ENCODE data around the gene SLC30A7.
"Not testable (repeated sequence)": the region's sequence is repeated elsewhere in the genome, so short reads cannot be mapped to it uniquely, and the experiment has no call there.

The SLC30A7 gene

DNA sequence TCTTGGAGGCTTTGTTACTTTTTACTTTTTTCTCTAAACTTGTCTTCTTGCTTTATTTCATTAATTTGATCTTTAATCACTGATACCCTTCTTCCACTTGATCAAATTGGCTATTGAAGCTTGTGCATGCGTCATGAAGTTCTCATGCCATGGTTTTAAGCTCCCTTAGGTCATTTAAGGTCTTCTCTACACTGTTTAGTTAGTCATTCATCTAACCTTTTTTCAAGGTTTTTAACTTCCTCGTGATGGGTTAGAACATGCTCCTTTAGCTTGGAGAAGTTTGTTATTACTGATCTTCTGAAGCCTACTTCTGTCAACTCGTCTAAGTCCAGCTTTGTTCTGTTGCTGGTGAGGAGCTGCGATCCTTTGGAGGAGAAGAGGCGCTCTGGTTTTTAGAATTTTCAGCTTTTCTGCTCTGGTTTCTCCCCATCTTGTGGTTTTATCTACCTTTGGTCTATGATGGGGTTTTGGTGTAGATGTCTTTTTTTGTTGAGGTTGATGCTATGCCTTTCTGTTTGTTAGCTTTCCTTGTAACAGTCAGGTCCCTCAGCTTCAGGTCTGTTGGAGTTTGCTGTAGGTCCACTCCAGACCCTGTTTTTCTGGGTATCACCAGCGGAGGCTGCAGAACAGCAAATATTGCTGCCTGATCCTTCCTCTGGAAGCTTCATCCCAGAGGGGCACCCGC lies 53.0 kb downstream of the SLC30A7 start:
- not testable (repeated sequence) for H3K27ac ChIP-seq (ENCODE audit: low read depth, low read length)

GRCh38 chr1:100949515-100950158 lies 53.7 kb downstream of the SLC30A7 start:
- not testable (repeated sequence) for H3K27ac ChIP-seq (ENCODE audit: low read depth, low read length); H3K4me2 ChIP-seq (ENCODE audit: low read length); H3K27me3 ChIP-seq (ENCODE audit: control insufficient read depth, low read length); H3K9me2 ChIP-seq (replicated peaks; ENCODE audit: control insufficient read depth, low read length); H4K20me1 ChIP-seq (ENCODE audit: control insufficient read depth, insufficient read depth, low read depth, low read length); H3F3A ChIP-seq (ENCODE audit: control insufficient read depth, insufficient read depth); H3K9me3 ChIP-seq (ENCODE audit: control insufficient read depth, insufficient read depth, low read length); H3K79me2 ChIP-seq (ENCODE audit: control insufficient read depth, low read length); H3K4me1 ChIP-seq (ENCODE audit: control insufficient read depth, low read length); H3K4me3 ChIP-seq (ENCODE audit: low read length); H3K36me3 ChIP-seq (ENCODE audit: control insufficient read depth, low read length)

More for the DNA sequence above, 53.0 kb downstream of the SLC30A7 start:
- not testable (repeated sequence) for H3K27me3 ChIP-seq (ENCODE audit: control insufficient read depth, low read length); H3K9me2 ChIP-seq (replicated peaks; ENCODE audit: control insufficient read depth, low read length); H3K4me1 ChIP-seq (ENCODE audit: control insufficient read depth, low read length); H4K20me1 ChIP-seq (ENCODE audit: control insufficient read depth, insufficient read depth, low read depth, low read length); H3K36me3 ChIP-seq (ENCODE audit: control insufficient read depth, low read length); H3K79me2 ChIP-seq (ENCODE audit: control insufficient read depth, low read length); H3K9me3 ChIP-seq (ENCODE audit: control insufficient read depth, insufficient read depth, low read length); H3K4me3 ChIP-seq (ENCODE audit: low read length); H3F3A ChIP-seq (ENCODE audit: control insufficient read depth, insufficient read depth); H3K4me2 ChIP-seq (ENCODE audit: low read length)

DNA sequence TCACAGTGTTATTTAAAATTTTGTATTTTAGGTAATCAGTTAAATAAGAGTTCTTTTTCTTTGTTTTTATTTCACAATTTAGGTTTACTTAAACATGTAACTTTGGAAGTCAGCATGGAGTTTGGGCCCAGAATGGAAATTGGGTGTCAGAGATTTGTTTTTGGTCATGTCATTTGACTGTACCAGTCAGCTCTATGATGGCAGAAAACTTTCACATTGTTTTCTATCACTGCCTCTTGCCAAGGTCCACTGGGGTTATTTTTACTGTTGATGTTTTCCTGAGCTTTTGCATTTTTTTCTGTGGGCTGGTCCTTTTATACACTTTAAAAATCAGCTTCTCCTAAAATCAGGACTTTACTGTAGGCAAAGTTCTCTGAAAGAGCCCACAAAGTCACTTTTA lies 54.4 kb downstream of the SLC30A7 start:
- TF ChIP-seq, protein P1, sequence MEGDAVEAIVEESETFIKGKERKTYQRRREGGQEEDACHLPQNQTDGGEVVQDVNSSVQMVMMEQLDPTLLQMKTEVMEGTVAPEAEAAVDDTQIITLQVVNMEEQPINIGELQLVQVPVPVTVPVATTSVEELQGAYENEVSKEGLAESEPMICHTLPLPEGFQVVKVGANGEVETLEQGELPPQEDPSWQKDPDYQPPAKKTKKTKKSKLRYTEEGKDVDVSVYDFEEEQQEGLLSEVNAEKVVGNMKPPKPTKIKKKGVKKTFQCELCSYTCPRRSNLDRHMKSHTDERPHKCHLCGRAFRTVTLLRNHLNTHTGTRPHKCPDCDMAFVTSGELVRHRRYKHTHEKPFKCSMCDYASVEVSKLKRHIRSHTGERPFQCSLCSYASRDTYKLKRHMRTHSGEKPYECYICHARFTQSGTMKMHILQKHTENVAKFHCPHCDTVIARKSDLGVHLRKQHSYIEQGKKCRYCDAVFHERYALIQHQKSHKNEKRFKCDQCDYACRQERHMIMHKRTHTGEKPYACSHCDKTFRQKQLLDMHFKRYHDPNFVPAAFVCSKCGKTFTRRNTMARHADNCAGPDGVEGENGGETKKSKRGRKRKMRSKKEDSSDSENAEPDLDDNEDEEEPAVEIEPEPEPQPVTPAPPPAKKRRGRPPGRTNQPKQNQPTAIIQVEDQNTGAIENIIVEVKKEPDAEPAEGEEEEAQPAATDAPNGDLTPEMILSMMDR (IDR thresholded peaks at IDR 0.05; ENCODE audit: low read depth, low read length, poor library complexity, severe bottlenecking), result no peak
- no peak for TF ChIP-seq EZH2phosphoT487 (IDR thresholded peaks at IDR 0.05; ENCODE audit: borderline replicate concordance, low read length)
- H3K79me2 ChIP-seq (ENCODE audit: control insufficient read depth, low read length), result no peaks in the 10 kb centered on the region
- peaks cover 10% of the 10 kb centered on the region for H3K4me1 ChIP-seq (ENCODE audit: control insufficient read depth, low read length)
- H3K9me3 ChIP-seq (ENCODE audit: control insufficient read depth, insufficient read depth, low read length), result no peaks in the 10 kb centered on the region
- H3K27me3 ChIP-seq (ENCODE audit: control insufficient read depth, low read length), result no peaks in the 10 kb centered on the region
- H3K36me3 ChIP-seq (ENCODE audit: control insufficient read depth, low read length), result peaks cover 6% of the 10 kb centered on the region; the same call in 1 of the 2 replicates
- no peak overlapping the region for H3K4me3 ChIP-seq (ENCODE audit: low read length)
- no peak overlapping the region for H3K27ac ChIP-seq (ENCODE audit: low read depth, low read length)
- H3K4me2 ChIP-seq (ENCODE audit: low read length), result no peak overlapping the region
- H3K9me2 ChIP-seq (replicated peaks; ENCODE audit: control insufficient read depth, low read length), result no peaks in the 10 kb centered on the region
- H4K20me1 ChIP-seq (ENCODE audit: control insufficient read depth, insufficient read depth, low read depth, low read length), result no peaks in the 10 kb centered on the region
- no peaks in the 10 kb centered on the region for H3F3A ChIP-seq (ENCODE audit: control insufficient read depth, insufficient read depth)

- no peaks in the 10 kb centered on the region for H3K9me3 ChIP-seq (ENCODE audit: control insufficient read depth, insufficient read depth, low read length)
- no peaks in the 10 kb centered on the region for H3K27me3 ChIP-seq (ENCODE audit: control insufficient read depth, low read length)
- H4K20me1 ChIP-seq (ENCODE audit: control insufficient read depth, insufficient read depth, low read depth, low read length), result no peaks in the 10 kb centered on the region
- H3K27ac ChIP-seq (ENCODE audit: low read depth, low read length), result no peak overlapping the region
- H3K4me2 ChIP-seq (ENCODE audit: low read length), result no peak overlapping the region
- TF ChIP-seq, protein P1 (IDR thresholded peaks at IDR 0.05; ENCODE audit: low read depth, low read length, poor library complexity, severe bottlenecking), result no peak
- no peak for TF ChIP-seq EZH2phosphoT487 (IDR thresholded peaks at IDR 0.05; ENCODE audit: borderline replicate concordance, low read length)
- H3K9me2 ChIP-seq (replicated peaks; ENCODE audit: control insufficient read depth, low read length), result no peaks in the 10 kb centered on the region
- no peaks in the 10 kb centered on the region for H3F3A ChIP-seq (ENCODE audit: control insufficient read depth, insufficient read depth)
- H3K4me3 ChIP-seq (ENCODE audit: low read length), result no peak overlapping the region
- H3K4me1 ChIP-seq (ENCODE audit: control insufficient read depth, low read length), result peaks cover 10% of the 10 kb centered on the region
- H3K79me2 ChIP-seq (ENCODE audit: control insufficient read depth, low read length), result no peaks in the 10 kb centered on the region
- peaks cover 6% of the 10 kb centered on the region; the same call in 1 of the 2 replicates for H3K36me3 ChIP-seq (ENCODE audit: control insufficient read depth, low read length)
These were observed 54.9 kb downstream of the SLC30A7 start for GRCh38 chr1:100950781-100951180.

Measured in DOHH2 (cell line).